SH-SY5Y (cell line): ENCODE results near the gene DMD.

ENCODE experiments used
- GATA2 ChIP-seq: IDR thresholded peaks from 2 replicates; pipeline ENCODE4 v1.6.1; 2011; ENCODE audit warnings: mild to moderate bottlenecking, low read depth, low read length
- GATA3 ChIP-seq: IDR thresholded peaks from 2 replicates; pipeline ENCODE4 v1.6.1; 2011; ENCODE audit warnings: low read depth, mild to moderate bottlenecking, low read length, moderate library complexity

DMD gene

DNA sequence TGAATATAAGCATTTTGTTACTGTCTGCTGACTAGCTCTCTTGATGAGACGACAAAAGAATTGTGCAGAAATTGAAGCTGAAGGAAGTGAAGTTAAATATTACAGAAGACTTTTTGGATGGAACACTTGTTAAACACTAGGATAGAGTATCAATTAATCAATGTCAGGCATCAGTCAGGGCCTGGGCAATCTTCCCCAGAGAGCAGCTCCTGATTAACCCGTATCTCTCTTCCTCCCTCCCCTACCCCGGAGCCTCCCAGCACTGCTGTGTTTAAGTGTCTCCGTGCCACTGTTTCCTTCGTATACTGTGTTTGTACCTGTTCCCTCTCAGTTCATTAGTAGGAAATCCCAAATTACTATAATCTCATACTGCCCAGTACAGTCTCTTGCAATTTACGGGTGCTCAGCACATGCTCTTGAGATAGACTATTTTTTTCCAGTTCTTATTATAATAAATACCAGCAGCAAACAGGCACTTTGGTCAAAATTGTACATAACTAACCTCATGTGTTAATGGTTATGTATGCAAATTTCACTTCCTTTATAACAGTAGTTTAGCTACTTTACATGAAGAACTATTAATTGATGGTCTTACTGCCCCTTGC lies 1373.8 kb downstream of the DMD start:
- TF ChIP-seq GATA3 (no peak), GATA2 (no peak)

DNA sequence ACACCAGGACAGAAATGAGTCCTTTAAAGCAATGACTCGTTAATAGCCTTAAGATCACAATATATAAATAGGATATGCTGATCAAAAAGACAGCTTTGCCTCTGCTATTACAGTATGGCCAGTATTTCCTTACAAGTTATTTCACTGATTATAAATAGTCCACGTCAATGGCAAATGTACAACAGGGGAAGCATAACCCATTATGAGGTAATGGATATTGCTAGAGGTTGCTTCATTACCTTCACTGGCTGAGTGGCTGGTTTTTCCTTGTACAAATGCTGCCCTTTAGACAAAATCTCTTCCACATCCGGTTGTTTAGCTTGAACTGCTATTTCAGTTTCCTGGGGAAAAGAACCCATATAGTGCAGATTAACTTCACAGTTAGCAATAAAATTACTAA lies 1374.9 kb downstream of the DMD start:
- no peak for TF ChIP-seq GATA3
- no peak for TF ChIP-seq GATA2

DNA sequence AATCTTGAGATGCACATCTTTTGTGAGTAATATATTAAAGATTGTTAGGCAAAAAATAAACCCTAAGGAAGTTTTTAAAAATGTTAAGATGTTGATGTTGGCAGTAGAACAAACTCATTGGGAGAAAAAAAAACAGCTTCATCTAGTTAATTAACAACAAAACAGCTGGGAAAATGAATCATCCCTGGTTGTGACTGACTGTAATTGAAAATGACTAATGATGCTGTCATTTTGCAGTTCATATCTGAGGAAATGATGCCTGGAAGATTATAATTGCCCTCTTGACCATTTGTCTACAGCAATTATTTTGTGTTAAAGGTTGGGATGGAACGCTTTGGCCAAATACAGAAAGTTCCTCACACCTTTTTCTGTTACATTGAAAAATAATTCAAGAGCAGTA lies 1379.1 kb downstream of the DMD start:
- TF ChIP-seq GATA3 (no peak), GATA2 (no peak)

DNA sequence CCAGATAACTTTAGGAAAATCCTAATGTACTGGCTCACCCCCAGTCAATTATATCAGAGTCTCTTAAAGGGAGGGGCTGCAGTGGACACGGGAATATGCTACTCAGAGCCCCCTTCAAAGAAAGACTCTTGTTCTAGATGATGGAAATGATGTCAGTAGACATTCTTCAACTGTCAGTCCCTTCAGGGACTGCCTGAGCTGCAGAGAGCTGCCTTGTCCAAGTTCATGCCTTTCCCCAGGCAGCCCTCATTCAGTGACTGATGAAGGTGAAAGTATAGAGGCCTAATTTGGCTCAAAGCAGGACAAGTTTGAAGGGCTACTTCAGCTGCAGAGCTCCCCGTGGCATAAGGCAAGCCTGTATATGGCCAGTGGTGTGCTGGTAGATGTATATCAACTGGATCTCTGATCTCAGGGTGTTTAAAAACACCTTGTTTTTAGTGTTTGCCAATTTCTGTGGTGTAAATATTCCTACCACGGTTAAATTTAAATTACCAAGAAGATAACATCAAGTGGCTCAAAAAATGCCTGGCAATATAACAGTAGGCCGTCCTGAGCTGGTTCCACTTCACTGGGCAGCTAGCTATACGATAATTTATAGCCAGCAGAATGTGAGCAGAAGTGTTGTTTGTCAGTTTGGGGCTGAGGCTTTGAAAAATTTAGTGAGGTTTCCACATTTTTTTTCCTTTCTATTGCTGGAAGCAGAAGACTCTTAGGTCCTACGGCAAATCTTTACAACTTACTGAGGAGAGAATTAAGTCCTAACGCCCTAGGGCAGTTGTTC lies 1390.7 kb downstream of the DMD start:
- TF ChIP-seq GATA3 (no peak), GATA2 (no peak)

DNA sequence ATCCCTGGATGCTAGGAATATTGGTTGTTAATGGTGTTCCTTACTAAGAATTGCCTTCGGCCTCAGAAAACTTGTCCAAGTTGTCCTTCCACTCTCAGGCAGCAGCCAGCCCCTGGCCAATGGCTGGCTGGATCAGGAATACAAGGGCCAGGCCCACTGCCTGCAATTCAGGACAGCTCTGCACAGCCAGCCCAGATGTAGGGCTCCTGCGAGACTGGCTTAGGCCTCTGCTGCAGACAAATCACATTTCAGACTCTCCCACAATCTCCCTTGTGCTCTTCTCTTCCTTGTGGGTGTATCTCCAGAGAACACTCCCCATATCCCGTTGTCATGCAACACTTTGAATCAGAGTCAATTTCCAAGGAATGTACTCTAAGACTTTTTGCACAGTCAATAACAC lies 1391.9 kb downstream of the DMD start:
- no peak for TF ChIP-seq GATA2
- no peak for TF ChIP-seq GATA3

DNA sequence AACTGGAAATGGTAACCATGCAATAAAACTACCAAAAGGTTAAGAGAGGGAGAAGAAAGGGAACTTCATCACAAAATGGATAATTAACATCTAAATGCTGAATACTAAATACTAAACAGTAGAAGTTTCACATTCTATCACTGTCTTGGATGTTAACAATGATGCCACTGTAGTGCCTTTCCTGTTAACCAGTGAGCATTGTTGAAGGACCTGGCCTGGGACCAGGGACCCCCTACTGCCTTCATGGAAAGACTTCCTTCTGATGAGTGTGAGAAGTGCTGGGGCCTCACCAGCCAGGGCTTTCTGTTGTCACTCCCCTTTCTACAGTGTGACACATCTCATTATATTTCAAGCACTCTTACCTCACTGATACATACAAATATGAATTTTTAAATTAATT lies 1400.2 kb downstream of the DMD start:
- TF ChIP-seq GATA3 (no peak), GATA2 (no peak)

DNA sequence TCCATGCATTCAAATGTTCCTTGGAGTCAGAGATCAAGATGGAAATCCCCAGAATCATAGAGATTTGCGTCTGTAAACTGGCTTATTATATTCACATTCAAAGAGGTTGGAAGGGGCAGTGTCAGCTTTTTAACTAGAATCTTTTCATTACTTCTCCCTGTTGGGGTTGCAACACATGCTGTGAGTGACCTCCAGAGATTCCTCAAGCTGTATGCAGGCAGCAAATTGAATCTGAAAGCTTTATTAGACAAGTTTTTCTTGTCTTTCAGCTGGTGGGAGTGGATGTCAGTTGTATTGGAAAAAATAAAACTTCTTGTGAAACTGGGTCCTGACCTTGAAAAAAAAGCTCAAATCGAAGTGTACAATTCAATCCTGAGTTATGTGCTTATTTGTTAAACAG lies 1403.0 kb downstream of the DMD start:
- TF ChIP-seq GATA3 = no peak
- TF ChIP-seq GATA2 = no peak

DNA sequence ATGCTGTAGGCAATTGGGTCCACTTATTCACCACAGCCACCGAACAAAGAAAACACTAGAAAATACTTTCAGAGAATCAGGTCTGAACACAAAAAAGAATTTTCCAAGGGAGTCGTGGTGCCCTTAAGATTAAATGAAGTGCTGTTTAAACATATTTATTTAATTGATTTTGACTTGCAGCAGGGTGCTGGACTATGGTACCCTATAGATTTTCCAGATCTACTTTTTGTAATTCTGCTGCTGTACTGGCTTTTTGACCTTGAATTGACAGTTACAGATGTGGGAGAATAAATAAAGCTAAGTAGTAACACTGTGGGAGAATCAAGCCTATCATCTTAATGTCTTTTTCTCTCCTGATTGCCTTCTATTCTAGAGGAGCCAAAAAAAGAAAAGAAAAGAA lies 1404.2 kb downstream of the DMD start:
- TF ChIP-seq GATA3 (no peak), GATA2 (no peak)

DNA sequence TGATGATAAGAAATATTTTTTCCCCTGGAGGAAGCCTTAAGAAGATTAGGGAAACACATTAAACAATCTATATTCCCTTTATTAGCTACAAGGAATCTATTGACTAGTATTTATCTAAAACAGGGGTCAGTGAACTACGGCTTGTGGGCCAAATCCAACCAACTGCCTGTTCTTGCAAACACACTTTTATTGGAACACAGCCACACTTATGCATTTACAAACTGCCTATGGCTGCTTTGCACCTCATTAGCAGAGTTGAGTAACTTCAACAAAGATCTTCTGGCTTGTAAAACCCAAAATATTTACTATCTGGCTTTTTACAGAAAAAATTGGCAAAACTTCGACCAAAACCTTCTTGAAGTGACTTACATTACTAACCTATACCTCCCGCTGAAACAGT lies 1405.6 kb downstream of the DMD start:
- no peak for TF ChIP-seq GATA2
- TF ChIP-seq GATA3 = no peak

DNA sequence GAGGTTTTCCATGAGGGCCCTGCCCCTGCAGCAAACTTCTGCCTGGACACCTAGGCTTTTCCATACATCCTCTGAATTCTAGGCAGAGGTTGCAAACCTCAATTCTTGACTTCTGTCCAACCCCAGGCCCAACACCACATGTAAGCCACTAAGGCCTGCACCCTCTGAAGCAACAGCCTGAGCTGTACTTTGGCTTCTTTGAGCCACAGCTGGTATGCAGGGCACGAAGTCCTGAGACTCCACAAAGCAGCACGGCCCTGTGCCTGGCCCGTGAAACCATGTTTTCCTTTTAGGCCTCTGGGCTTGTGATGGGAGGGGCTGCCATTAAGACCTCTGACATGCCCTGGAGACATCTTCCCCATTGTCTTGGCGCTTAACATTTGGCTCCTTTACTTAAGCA lies 1411.1 kb downstream of the DMD start:
- TF ChIP-seq GATA2 = no peak
- no peak for TF ChIP-seq GATA3

DNA sequence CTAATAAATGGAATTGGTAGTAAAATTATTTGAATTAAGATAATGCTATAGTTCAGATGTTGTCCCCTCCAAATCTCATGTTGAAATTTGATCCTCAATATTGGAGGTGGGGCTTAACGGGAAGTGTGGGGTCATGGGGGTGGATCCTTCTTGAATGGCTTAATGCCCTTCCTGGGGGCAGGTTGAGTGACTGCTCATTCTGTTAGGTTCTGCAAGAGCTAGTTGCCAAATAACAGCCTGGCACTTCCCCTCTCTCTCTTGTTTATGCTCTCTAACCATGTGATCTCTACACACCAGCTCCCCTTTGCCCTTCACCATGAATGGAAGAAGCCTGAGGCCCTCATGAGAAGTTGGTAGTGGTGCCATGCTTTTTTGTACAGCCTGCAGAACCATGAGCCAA lies 1414.7 kb downstream of the DMD start:
- no peak for TF ChIP-seq GATA2
- TF ChIP-seq GATA3 = no peak

DNA sequence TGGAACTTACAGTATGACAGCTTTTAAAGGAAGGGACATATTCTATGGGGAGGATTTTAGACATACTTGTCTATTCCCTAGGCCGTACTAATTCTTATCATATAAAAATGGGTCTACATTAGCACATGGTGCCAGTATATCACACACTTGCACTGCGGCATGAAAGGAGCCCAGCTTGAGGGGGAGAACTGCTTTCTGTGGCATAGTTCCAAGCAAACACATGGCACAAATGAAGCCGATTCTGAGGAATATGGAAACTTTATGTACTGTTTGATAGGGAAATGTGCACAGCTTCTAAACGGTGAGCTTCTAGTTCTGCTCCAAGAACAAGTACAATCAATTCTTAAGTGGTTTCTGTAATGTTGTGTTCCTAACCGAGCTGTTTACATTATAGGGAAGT lies 1463.9 kb downstream of the DMD start:
- TF ChIP-seq GATA3 (no peak), GATA2 (no peak)

DNA sequence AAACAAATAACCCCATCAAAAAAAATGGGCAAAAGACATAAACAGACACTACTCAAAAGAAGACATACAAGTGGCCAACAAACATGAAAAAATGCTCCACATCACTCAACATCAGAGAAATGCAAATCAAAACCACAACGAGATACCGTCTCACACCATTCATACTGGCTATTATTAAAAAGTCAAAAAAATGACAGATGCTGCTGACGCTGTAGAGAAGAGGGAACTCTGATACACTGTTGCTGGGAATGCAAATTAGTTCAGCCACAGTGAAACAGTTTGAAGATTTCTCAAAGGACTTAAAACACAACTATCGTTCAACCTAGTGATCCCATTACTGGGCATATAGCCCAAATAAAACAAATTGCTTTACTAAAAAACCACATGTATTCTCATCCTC lies 1468.3 kb downstream of the DMD start:
- TF ChIP-seq GATA3 (no peak), GATA2 (no peak)

DNA sequence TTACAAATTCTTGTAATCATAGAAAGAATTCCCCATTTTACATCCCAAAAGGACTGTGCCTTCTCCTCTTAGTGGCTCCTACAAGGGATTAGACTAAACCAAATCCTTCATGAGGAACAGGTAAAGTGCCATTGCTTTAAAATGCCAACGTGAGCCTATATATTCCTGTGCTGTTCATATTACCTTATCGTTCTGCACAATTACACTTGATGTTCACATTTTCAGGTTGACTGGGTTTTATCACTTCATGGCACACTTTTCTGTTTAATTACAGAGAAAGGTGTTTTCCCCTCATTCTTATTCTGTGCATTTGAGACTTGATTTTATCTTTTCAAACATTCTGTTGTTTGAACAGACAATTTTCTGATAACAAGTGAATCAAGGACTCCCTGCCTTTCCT lies 1493.9 kb downstream of the DMD start:
- TF ChIP-seq GATA2 (no peak), GATA3 (no peak)

DNA sequence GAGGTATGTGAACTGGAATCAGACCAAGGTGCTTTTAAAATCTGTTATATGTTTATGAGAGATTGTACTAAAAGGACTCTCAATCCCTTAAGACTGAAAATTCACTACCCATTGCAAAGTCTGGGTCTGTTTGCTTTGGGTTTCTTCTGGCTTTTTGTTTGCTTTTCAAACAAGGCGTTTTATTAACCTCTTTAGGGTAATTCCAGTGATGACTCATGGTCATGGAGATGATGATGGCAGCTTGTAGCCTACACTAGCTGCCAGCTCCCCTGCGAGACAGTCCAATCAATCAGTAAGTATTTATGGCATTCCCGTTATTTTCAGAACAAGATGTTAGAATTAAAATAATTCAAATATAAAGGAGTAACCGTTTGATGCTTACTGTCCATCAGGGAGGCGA lies 1495.7 kb downstream of the DMD start:
- no peak for TF ChIP-seq GATA3
- TF ChIP-seq GATA2 = no peak

DNA sequence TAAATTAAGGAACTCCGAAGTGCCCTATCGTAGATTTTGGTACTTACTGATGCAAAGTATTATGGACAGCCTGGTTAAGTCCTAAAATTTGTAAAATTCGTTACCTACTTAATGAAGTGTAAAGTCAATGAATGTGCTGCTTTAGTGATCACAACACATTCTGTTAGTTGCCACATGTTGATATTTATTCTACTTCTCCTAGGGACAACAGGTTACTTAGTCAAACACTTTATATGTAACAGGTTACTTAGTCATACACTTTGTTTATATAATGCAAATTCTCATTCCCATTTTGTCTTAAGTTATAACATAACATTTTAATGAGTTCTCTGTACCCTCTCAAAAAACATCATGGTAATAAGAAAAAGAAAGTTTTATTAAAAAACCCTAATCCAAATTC lies 1496.6 kb downstream of the DMD start:
- no peak for TF ChIP-seq GATA3

DNA sequence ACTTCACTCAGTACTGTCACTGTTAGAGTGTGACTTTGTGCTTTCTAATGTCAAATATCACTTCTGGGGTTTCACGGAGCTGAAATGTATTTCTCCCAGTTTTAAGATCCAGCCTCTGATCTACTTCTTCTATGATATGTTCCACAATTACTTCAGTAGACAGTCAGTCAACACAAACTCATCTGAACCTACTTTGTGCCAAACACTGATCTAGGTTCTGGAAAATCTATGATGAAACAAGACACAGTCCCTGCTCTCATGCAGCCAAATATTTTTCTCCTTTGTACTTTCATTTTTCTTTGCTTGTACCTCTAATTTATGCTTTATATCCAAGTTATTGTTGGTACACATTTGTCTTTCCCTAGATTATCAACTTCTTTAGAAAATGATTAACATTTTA lies 1498.2 kb downstream of the DMD start:
- TF ChIP-seq GATA2 (no peak), GATA3 (no peak)
